HG02870 (cell line): Measurements from ENCODE around the gene RIPK4.
"Not testable (repeated sequence)": the region's sequence is repeated elsewhere in the genome, so short reads cannot be mapped to it uniquely, and the experiment has no call there.

ENCODE experiments used
- ATAC-seq: cut with Tn5 transposase; IDR thresholded peaks from one replicate; pipeline ENCODE4 v1.9.1; 2021; ENCODE audit warnings: mild to moderate bottlenecking, moderate library complexity; ENCODE audit not compliant: unreplicated experiment

Gene RIPK4

GRCh38 chr21:41717573-41718330, 49.1 kb downstream of the RIPK4 start:
- no peak for ATAC-seq

- ATAC-seq: no peak
Measured at GRCh38 chr21:41716751-41717150, 50.1 kb downstream of the RIPK4 start.

GRCh38 chr21:41715649-41716281, 51.1 kb downstream of the RIPK4 start:
- ATAC-seq: no peak

- ATAC-seq: not testable (repeated sequence)
Measured at GRCh38 chr21:41714299-41714865, 52.5 kb downstream of the RIPK4 start.

- no peak for ATAC-seq
Measured at GRCh38 chr21:41713495-41714281, 53.2 kb downstream of the RIPK4 start.

- ATAC-seq: no peak
Measured at GRCh38 chr21:41712730-41713129, 54.1 kb downstream of the RIPK4 start.

- no peak for ATAC-seq
Measured at GRCh38 chr21:41712201-41712600, 54.7 kb downstream of the RIPK4 start.

- no peak for ATAC-seq
Measured at GRCh38 chr21:41711416-41712007, 55.3 kb downstream of the RIPK4 start.

- ATAC-seq: no peak
Measured at GRCh38 chr21:41710823-41711160, 56.1 kb downstream of the RIPK4 start.

GRCh38 chr21:41709965-41710822, 56.7 kb downstream of the RIPK4 start:
- no peak for ATAC-seq

GRCh38 chr21:41709166-41709565, 57.7 kb downstream of the RIPK4 start:
- ATAC-seq: no peak

GRCh38 chr21:41707960-41708330, 58.9 kb downstream of the RIPK4 start:
- ATAC-seq: no peak

- ATAC-seq: no peak
Measured at GRCh38 chr21:41707231-41707959, 59.5 kb downstream of the RIPK4 start.

GRCh38 chr21:41706678-41707077, 60.2 kb downstream of the RIPK4 start:
- no peak for ATAC-seq

GRCh38 chr21:41706263-41706639, 60.6 kb downstream of the RIPK4 start:
- no peak for ATAC-seq

GRCh38 chr21:41705546-41706262, 61.1 kb downstream of the RIPK4 start:
- ATAC-seq: no peak

GRCh38 chr21:41703857-41704501, 62.9 kb downstream of the RIPK4 start:
- no peak for ATAC-seq

GRCh38 chr21:41701749-41702148, 65.1 kb downstream of the RIPK4 start:
- ATAC-seq: no peak

- no peak for ATAC-seq
Measured at GRCh38 chr21:41699311-41699710, 67.5 kb downstream of the RIPK4 start.
